ENCODE measurements around the gene TAF4B.
"Not testable (repeated sequence)": the region's sequence is repeated elsewhere in the genome, so short reads cannot be mapped to it uniquely, and the experiment has no call there.

The TAF4B gene, protein sequence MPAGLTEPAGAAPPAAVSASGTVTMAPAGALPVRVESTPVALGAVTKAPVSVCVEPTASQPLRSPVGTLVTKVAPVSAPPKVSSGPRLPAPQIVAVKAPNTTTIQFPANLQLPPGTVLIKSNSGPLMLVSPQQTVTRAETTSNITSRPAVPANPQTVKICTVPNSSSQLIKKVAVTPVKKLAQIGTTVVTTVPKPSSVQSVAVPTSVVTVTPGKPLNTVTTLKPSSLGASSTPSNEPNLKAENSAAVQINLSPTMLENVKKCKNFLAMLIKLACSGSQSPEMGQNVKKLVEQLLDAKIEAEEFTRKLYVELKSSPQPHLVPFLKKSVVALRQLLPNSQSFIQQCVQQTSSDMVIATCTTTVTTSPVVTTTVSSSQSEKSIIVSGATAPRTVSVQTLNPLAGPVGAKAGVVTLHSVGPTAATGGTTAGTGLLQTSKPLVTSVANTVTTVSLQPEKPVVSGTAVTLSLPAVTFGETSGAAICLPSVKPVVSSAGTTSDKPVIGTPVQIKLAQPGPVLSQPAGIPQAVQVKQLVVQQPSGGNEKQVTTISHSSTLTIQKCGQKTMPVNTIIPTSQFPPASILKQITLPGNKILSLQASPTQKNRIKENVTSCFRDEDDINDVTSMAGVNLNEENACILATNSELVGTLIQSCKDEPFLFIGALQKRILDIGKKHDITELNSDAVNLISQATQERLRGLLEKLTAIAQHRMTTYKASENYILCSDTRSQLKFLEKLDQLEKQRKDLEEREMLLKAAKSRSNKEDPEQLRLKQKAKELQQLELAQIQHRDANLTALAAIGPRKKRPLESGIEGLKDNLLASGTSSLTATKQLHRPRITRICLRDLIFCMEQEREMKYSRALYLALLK

DNA sequence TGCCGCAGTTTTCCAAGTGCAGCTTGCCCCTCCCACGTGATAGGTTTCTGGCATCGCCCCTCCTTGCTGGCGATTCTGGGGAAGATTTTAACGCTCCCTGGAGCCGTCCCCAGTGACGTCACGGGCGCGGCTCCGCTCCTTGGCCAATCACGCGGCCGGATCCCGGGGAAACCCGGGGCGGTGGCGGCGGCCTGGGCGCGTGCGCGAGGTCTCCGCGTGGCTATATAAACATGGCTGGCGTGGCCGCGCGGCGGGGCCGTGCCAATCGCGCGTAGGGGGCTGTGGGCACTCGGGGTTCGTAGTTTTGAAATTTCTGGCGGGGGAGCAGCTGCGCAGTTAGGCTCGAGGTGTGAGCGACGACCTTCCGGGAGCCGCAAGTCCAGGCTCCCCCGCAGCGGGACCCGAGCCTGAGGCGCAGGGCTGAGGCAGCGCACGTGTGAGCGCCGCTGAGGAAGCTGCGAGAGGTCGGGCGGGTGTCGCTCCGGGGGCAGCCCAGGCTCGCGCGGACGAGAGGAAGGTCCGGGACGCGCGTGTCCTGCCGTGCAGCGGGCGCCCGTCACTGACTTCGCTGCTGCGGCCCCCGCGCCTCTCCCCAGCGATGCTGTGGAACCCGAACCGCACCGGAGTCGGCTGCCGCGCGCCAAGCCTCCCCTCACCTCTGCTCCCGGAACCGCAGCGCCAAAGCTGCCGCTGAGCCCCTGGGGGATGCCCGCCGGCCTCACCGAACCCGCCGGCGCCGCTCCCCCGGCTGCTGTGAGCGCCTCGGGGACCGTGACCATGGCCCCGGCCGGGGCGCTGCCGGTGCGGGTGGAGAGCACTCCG lies at the start of gene TAF4B:
Gene TAF4B (plus strand): TSS at position 217 of the 822 bp plus-strand sequence. CDS start 489 bp downstream, at position 706.
- peak; percentile 89 to 93 for DNase-seq (ENCODE audit: low read depth in 2 of 2)

DNA sequence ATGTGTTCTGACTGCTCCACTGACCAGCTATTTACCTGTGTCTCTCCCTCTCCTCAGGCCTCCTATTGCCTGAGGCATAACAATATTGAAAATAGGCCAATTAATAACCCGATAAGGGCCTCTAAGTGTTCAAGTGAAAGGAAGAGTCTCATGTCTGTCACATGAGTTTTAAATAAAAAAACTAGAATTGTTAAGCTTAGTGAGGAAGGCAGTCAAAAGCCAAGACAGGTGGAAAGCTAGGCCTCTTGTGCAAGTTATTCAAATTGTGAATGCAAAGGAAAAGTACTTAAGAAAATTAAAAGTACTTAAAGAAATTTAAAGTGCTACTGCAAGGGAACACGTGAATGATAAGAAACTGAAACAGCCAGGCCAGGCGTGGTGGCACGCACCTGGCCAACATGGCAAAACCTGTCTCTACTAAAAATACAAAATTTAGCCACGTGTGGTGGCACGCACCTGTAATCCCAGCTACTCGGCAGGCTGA lies 44.9 kb upstream of the TAF4B start:
- DNase-seq (ENCODE audit: low read depth in 2 of 2) = no peak

DNA sequence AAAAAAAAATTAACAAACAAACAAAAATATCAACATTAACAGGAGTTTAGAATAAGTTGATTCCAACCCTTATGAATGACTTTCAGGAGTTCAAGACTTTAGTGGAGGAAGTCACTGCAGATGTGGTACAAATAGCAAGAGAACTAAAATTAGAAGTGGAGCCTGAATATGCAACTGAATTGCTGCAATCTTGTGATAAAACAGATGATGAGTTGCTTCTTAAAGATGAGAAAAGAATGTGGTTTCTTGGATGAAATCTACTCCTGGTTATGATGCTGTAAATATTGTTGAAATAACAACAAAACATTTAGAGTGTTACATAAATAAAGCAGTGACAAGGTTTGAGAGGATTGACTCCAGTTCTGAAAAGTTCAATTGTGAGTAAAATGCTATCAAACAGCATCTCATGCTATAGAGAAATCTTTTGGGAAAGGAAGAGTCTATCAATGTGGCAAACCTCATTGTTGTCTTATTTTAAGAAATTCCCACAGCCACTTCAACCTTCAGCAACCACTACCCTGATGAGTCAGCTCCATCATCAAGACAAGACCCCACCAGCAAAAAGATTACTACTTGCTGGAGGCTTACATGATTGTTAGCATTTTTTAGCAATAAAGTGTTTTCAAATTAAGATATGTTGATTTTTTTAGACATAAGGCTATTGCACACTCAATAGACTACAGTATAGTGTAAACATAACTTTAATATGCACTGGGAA lies 42.7 kb upstream of the TAF4B start:
- no peak for DNase-seq (ENCODE audit: low read depth in 2 of 2)

DNA sequence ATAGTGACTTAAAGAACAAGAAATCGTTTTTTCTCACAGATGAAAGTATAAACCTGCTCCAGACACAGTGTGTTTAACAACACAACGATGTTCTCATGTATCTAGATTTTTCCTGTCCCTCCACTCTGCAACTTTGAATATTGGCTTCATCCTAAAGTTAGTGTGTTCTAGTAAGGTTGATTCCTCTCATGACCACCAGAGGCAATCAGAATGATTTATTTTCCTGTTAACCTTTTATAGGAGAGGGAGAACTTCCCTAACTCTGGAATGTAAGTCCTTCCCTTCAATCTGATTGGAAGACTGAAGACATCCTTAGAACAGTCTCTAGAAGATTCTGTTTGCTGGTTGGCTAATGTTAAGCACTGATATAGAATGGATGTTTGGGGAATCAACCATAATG lies 41.0 kb upstream of the TAF4B start:
- DNase-seq (ENCODE audit: low read depth in 2 of 2) = no peak

DNA sequence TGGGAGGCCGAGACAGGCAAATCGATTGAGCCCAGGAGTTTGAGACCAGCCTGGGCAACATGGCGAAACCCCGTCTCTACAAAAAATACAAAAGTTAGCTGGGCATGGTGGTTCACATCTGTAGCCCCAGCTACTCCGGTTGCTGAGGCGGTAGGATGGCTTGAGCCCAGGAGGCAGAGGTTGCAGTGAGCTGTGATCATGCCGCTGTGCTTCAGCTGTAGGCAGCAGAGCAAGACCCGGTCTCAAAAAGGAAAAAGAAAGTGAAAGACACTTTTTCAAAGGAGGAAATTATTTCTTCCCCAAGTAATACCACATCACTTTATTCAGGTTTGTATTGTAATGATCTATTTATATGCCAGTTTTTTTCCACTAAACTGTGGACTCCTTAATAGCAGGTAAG lies 35.7 kb upstream of the TAF4B start:
- peak in 1 of 2 experiments; percentile 6 for DNase-seq (ENCODE audit: low read depth in 2 of 2)

DNA sequence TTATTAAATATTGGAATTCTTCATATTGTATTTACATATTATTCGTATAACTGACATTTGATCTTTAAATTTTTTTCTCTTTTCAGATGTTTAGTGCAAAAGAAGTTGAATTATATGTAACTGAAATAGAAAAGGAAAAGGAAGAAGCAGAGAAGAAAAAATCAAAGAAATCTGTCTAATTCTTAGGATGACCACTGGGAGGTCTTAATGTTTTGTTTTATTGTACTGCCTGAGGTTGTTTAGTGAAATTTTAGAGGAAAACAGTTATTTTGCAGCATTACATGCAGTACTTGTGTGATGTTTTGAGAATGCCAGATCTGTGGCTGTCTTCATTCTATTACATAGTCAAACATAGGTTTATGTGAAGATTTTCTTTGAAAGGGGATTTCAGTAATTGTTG lies 34.0 kb upstream of the TAF4B start:
- no peak for DNase-seq (ENCODE audit: low read depth in 2 of 2)

DNA sequence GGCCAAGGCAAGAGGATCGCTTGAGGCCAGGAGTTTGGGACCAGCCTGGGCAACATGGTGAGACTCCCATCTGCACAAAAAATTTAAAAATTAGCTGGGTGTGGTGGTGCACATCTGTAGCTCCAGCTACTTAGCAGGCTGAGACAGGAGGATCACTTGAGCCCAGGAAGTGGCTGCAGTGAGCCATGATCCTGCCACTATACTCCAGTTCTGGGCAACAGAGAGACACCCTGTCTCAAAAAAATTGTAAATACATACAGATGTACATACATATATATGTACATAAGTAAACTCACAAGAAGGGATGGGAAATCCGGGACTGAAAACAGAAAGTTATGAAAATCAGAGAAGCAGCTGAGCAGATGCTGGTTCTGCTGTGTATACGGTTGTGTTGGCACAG lies 29.6 kb upstream of the TAF4B start:
- no peak for DNase-seq (ENCODE audit: low read depth in 2 of 2)

- not testable (repeated sequence) for DNase-seq (ENCODE audit: low read depth in 2 of 2)
These were observed 24.2 kb upstream of the TAF4B start for GRCh38 chr18:26202001-26202400.

DNA sequence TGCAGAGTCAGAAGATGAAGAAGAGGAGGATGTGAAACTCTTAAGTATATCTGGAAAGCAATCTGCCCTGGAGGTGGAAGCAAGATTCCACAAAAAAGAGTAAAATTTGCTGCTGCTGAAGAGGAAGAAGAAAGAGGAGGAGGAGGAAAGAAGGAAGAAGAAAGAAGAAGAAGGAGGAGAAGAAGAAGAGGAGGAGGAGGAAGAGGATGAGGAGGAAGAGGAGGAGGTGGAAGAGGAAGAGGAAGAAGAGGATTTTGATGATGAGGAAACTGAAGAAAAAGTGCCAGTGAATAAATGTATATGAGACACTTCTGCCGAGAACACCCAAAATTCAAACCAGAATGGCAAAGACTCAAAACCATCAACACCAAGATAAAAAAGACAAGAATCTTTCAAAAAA lies 20.9 kb upstream of the TAF4B start:
- DNase-seq (ENCODE audit: low read depth in 2 of 2) = no peak

DNA sequence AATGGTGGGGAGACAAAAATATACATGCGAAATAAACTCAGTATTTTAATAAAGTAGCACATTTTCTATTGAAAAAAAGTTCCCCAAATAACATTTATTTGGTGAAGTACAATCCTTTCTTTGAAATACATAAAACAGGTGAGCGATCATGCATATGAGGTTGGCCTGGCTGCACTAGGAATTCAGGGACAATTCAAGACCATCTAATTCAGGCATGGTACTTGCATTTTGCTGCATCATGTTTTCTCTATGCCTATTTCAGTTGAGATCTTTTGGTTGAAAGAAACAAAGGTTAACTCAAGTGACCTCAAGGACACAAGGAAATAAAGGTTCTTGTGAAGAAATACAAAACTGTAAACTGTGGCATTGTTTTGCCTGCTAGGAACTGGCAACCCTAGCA lies 19.8 kb upstream of the TAF4B start:
- no peak for DNase-seq (ENCODE audit: low read depth in 2 of 2)

GRCh38 chr18:26207937-26208336 lies 18.3 kb upstream of the TAF4B start:
- DNase-seq (ENCODE audit: low read depth in 2 of 2) = no peak

DNA sequence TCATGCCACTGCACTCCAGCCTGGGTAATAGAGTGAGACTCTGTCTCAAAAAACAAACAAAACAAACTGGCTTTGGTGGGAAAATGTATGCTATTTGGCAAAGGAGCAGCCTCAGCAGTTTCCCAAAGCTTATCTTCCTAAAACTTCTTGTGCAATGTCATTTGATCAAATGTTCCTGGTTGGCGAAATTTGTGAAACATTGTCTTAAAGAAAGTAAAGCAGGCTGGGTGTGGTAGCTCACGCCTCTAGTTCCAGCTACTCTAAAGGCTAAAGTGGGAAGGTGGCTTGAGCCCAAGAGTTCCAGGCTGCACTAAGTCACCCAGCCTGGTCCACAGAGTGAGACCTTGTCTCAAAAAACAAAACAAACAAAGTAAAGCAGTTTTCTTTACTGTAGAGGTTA lies 17.3 kb upstream of the TAF4B start:
- no peak for DNase-seq (ENCODE audit: low read depth in 2 of 2)

- no peak for DNase-seq (ENCODE audit: low read depth in 2 of 2)
These were observed 16.1 kb upstream of the TAF4B start for GRCh38 chr18:26210147-26210546.

GRCh38 chr18:26215247-26215970 lies 10.8 kb upstream of the TAF4B start:
- peak in 1 of 2 experiments; percentile 6 for DNase-seq (ENCODE audit: low read depth in 2 of 2)

DNA sequence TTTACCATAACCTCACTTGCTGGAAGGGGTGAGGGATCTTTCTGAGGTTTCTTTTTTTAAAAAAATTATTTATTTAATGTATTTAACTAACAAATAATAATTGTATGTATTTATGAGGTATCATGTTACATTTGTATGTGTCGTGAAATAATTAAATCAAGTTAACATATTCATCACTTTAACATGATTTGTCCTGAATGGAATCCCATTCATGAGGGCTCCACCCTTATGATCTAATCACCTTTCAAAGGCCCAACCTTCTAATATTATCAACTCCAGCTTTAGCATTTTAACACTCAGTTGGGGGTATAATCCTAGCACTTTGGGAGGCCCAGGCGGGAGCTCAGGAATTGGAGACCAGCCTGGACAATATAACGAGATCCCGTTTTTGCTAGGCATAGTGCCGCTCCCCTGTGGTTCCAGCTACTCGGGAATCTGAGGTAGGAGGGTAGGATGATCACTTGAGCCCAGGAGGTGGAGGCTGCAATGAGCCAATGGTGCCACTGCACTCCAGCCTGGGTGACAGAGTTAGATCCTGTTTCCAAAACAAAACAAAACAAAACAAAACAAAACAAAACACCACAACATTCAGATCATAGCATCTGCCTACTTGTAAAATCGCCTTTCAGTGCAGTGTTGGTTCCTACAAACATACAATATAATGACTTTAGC lies 1.1 kb upstream of the TAF4B start:
- DNase-seq (ENCODE audit: low read depth in 2 of 2) = no peak

DNA sequence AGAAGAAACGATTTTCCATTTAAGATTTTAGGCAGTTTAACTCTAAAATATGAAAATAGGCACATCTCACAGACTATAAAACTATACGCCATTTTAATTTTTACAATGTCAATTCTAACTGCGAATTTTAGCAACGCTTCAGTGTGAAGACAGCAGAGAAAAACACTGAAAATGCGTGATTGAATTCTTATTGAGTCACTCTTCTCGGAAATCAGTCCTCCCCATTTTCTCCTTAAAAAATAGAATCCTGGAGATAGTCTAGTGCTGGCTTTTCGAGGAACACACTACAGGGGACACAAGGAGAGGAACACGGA lies 373 bp upstream of the TAF4B start:
- no peak for DNase-seq (ENCODE audit: low read depth in 2 of 2)

- DNase-seq (ENCODE audit: low read depth in 2 of 2) = no peak
These were observed 916 bp downstream of the TAF4B start for GRCh38 chr18:26227051-26227670.

GRCh38 chr18:26228562-26229260 lies 2.5 kb downstream of the TAF4B start:
- no peak for DNase-seq (ENCODE audit: low read depth in 2 of 2)

- DNase-seq (ENCODE audit: low read depth in 2 of 2) = no peak
These were observed 4.3 kb downstream of the TAF4B start for GRCh38 chr18:26230497-26230896.

Data from stimulated activated CD4-positive, alpha-beta T cell treated with anti-CD3 and anti-CD28 coated beads, Interleukin-12 subunit alpha, Interleukin-12 subunit beta, amount 100 ng/mL, for 24 hours (primary cell).